ENCODE measurements around the gene CAMTA1. TPM values are rescaled to one million over a fixed set of nuclear protein-coding genes. Genes with fewer than 3 reads are reported as not detected.

Gene CAMTA1
- total RNA-seq, 1 experiment from 2014 or later = 69.5 TPM

DNA sequence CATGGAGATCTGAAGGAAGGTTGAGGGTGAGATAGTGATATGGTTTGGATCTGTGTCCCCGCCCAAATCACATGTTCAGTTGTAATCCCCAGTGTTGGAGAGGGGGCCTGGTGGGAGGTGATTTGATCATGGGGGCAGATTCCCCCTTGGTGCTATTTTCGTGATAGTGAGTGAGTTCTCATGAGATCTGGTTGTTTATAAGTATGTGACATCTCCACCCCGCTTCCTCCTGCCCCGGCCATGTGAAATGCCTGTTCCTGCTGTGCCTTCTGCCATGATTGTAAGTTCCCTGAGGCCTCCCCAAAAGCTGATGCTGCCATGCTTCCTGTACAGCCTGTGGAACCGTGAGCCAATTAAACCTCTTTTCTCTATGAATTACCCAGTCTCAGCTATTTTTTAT lies 533.9 kb downstream of the CAMTA1 start:
- H2AFZ ChIP-seq (ENCODE audit: low read depth, low read length, poor library complexity, severe bottlenecking) = no peak overlapping the region
- no peak for DNase-seq (ENCODE audit: low read depth, low spot score)
- H3K27ac ChIP-seq (ENCODE audit: low read depth, low read length) = no peak overlapping the region
- RAD21 ChIA-PET (ENCODE audit: low non-redundant PET in 1 of 2, low total read pairs in 2 of 2, uncharacterized antibody in 2 of 2, unreplicated experiment in 2 of 2) = no interaction called here
- TF ChIP-seq CEBPB (IDR thresholded peaks at IDR 0.05; ENCODE audit: low read depth) = no peak
- TF ChIP-seq EZH2 (IDR thresholded peaks at IDR 0.05) = no peak
- no peak for TF ChIP-seq FOSL1 (IDR thresholded peaks at IDR 0.05; ENCODE audit: low read depth)
- TF ChIP-seq POLR2AphosphoS5 (IDR thresholded peaks at IDR 0.05; ENCODE audit: low read depth, low read length) = no peak
- TF ChIP-seq, protein P1, sequence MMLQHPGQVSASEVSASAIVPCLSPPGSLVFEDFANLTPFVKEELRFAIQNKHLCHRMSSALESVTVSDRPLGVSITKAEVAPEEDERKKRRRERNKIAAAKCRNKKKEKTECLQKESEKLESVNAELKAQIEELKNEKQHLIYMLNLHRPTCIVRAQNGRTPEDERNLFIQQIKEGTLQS (IDR thresholded peaks at IDR 0.05) = no peak
- no peak for TF ChIP-seq JUND (IDR thresholded peaks at IDR 0.05)
- no peak for TF ChIP-seq TCF7L2 (IDR thresholded peaks at IDR 0.05; ENCODE audit: borderline replicate concordance, extremely low read depth, insufficient read depth, insufficient read length)
- TF ChIP-seq, protein P2, sequence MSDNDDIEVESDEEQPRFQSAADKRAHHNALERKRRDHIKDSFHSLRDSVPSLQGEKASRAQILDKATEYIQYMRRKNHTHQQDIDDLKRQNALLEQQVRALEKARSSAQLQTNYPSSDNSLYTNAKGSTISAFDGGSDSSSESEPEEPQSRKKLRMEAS (IDR thresholded peaks at IDR 0.05) = no peak
- no peak for TF ChIP-seq ELF1 (IDR thresholded peaks at IDR 0.05; ENCODE audit: borderline replicate concordance, low read depth)
- TF ChIP-seq ZNF274 (IDR thresholded peaks at IDR 0.05; ENCODE audit: low read depth, low read length) = no peak
- TF ChIP-seq, protein P3, sequence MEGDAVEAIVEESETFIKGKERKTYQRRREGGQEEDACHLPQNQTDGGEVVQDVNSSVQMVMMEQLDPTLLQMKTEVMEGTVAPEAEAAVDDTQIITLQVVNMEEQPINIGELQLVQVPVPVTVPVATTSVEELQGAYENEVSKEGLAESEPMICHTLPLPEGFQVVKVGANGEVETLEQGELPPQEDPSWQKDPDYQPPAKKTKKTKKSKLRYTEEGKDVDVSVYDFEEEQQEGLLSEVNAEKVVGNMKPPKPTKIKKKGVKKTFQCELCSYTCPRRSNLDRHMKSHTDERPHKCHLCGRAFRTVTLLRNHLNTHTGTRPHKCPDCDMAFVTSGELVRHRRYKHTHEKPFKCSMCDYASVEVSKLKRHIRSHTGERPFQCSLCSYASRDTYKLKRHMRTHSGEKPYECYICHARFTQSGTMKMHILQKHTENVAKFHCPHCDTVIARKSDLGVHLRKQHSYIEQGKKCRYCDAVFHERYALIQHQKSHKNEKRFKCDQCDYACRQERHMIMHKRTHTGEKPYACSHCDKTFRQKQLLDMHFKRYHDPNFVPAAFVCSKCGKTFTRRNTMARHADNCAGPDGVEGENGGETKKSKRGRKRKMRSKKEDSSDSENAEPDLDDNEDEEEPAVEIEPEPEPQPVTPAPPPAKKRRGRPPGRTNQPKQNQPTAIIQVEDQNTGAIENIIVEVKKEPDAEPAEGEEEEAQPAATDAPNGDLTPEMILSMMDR (IDR thresholded peaks at IDR 0.05 in 2 of 3, conservative IDR thresholded peaks at IDR 0.05 in 1 of 3; ENCODE audit: borderline replicate concordance in 1 of 3, insufficient read depth in 1 of 3, low read depth in 2 of 3, low read length in 2 of 3) = no peak
- no peak for TF ChIP-seq ZFX (IDR thresholded peaks at IDR 0.05)
- TF ChIP-seq RAD21 (IDR thresholded peaks at IDR 0.05; ENCODE audit: low read depth) = no peak
- intact Hi-C loops (cut with micrococcal nuclease) = no loop called here
- H3K9me2 ChIP-seq (ENCODE audit: insufficient read depth) = no peaks in the 10 kb centered on the region
- H4K20me1 ChIP-seq (ENCODE audit: insufficient read depth) = no peaks in the 10 kb centered on the region
- H3K9ac ChIP-seq (ENCODE audit: low read length) = no peak overlapping the region
- H3K36me3 ChIP-seq (ENCODE audit: control insufficient read depth in 1 of 2, insufficient read depth in 2 of 2, low read length in 2 of 2) = no peaks in the 10 kb centered on the region
- H3K27me3 ChIP-seq (ENCODE audit: insufficient read depth, low read length) = no peaks in the 10 kb centered on the region
- CTCF ChIA-PET = no interaction called here
- no peaks in the 10 kb centered on the region for H3K79me2 ChIP-seq (ENCODE audit: insufficient read depth, low read length)
- POLR2A ChIA-PET = interaction anchor here (0.6 kb wide), 1 partner anchor 1132 kb away, joined by 3 read pairs; no protein-coding TSS in a partner anchor
- no peak overlapping the region for H3K4me2 ChIP-seq (ENCODE audit: low read length)
- H3K4me3 ChIP-seq (replicated peaks in 1 of 2; ENCODE audit: low read depth in 1 of 2, low read length in 2 of 2) = no peak overlapping the region
- peaks cover 0 to under 1% of the 10 kb centered on the region in 2 experiments; a peak in 1 of 4 replicates for H3K4me1 ChIP-seq (ENCODE audit: control insufficient read depth in 1 of 2, insufficient read depth in 2 of 2, low read length in 2 of 2)
- H3K9me3 ChIP-seq (ENCODE audit: control insufficient read depth in 1 of 2, insufficient read depth in 1 of 2, low read depth in 1 of 2, low read length in 2 of 2) = no peaks in the 10 kb centered on the region
- BruUV-seq (replicated peaks) = no TSS peak
- no peak for ATAC-seq

Measured in HCT116 (cell line).